Measurements from ENCODE around the gene SVOP. TPM values are rescaled to one million over a fixed set of nuclear protein-coding genes. Genes with fewer than 3 reads are reported as not detected.

Gene SVOP
- total RNA-seq, 1 donor from 2014 or later, result not detected

- peak; percentile 37 for TF ChIP-seq CTCF (IDR thresholded peaks at IDR 0.05)
- intact Hi-C loops (cut with DNase I), result no loop called here
- ATAC-seq (no peak), DNase-seq (no peak)
- Histone ChIP-seq H3K36me3 (no peaks in the 10 kb centered on the region), H3K27ac (no peak overlapping the region), H3K9me3 (no peaks in the 10 kb centered on the region), H3K4me3 (no peak overlapping the region), H3K4me1 (no peaks in the 10 kb centered on the region), H3K27me3 (ENCODE audit: low read depth) (no peaks in the 10 kb centered on the region)
These were observed 52.9 kb downstream of the SVOP start for GRCh38 chr12:108967869-108968540.

GRCh38 chr12:108966378-108967151, 54.3 kb downstream of the SVOP start:
- H3K36me3 ChIP-seq, result no peaks in the 10 kb centered on the region
- ATAC-seq (no peak), DNase-seq (no peak)
- intact Hi-C loops (cut with DNase I), result no loop called here
- no peaks in the 10 kb centered on the region for H3K9me3 ChIP-seq
- TF ChIP-seq CTCF (IDR thresholded peaks at IDR 0.05), result no peak
- H3K27ac ChIP-seq, result no peak overlapping the region
- H3K27me3 ChIP-seq (ENCODE audit: low read depth), result no peaks in the 10 kb centered on the region
- no peaks in the 10 kb centered on the region for H3K4me1 ChIP-seq
- no peak overlapping the region for H3K4me3 ChIP-seq

- no peaks in the 10 kb centered on the region for H3K27me3 ChIP-seq (ENCODE audit: low read depth)
- DNase-seq, result no peak
- H3K27ac ChIP-seq, result no peak overlapping the region
- no peaks in the 10 kb centered on the region for H3K9me3 ChIP-seq
- no peaks in the 10 kb centered on the region for H3K4me1 ChIP-seq
- no peak overlapping the region for H3K4me3 ChIP-seq
- no peak for TF ChIP-seq CTCF (IDR thresholded peaks at IDR 0.05)
- H3K36me3 ChIP-seq, result no peaks in the 10 kb centered on the region
- intact Hi-C loops (cut with DNase I), result no loop called here
- ATAC-seq, result no peak
These were observed 55.0 kb downstream of the SVOP start for GRCh38 chr12:108965886-108966285.

- ATAC-seq (no peak), DNase-seq (no peak)
- Histone ChIP-seq H3K4me3 (no peak overlapping the region), H3K9me3 (no peaks in the 10 kb centered on the region), H3K4me1 (no peaks in the 10 kb centered on the region), H3K27me3 (ENCODE audit: low read depth) (no peaks in the 10 kb centered on the region), H3K27ac (no peak overlapping the region), H3K36me3 (no peaks in the 10 kb centered on the region)
- TF ChIP-seq CTCF (IDR thresholded peaks at IDR 0.05), result no peak
- intact Hi-C loops (cut with DNase I), result no loop called here
These were observed 56.2 kb downstream of the SVOP start for GRCh38 chr12:108964371-108965352.

- intact Hi-C loops (cut with DNase I), result no loop called here
- no peak overlapping the region for H3K4me3 ChIP-seq
These were observed 58.6 kb downstream of the SVOP start for GRCh38 chr12:108962256-108962655.

More at GRCh38 chr12:108962256-108962655, 58.6 kb downstream of the SVOP start:
- Histone ChIP-seq H3K27ac (no peak overlapping the region), H3K27me3 (ENCODE audit: low read depth) (no peaks in the 10 kb centered on the region), H3K9me3 (no peaks in the 10 kb centered on the region), H3K36me3 (no peaks in the 10 kb centered on the region), H3K4me1 (no peaks in the 10 kb centered on the region)
- DNase-seq (no peak), ATAC-seq (no peak)
- no peak for TF ChIP-seq CTCF (IDR thresholded peaks at IDR 0.05)
